Adrenal gland (tissue), 5 donors: ENCODE results near the gene PPP5C.

Experiments
- CTCF ChIP-seq, 6 experiments: fragments of 450-650 bp in 4 of 6; fragments of 200-600 bp in 2 of 6; sonication (generic) in 1 of 6; IDR thresholded peaks; 1 replicate in 5 of 6; 2 replicates in 1 of 6; pipeline versions ENCODE4 v1.5.1 to v1.8.0; 2016 to 2021; ENCODE audit warnings: antibody characterized with exemption in 6 of 6, mild to moderate bottlenecking in 2 of 6, moderate library complexity in 1 of 6
- POLR2A ChIP-seq, 2 donors: fragments of 450-650 bp; IDR thresholded peaks; one replicate each; pipeline ENCODE4 v1.6.1; 2017; ENCODE audit warnings: antibody characterized with exemption in 2 of 2, mild to moderate bottlenecking in 2 of 2, moderate library complexity in 1 of 2
- donor health status: DM: no; HTN: no; CAD: no.

- TF ChIP-seq CTCF (IDR thresholded peaks at IDR 0.05) = no peak
- no peak for TF ChIP-seq POLR2A (IDR thresholded peaks at IDR 0.05)
Measured at GRCh38 chr19:46426035-46426505, 79.2 kb downstream of the PPP5C start.
